Measurements from ENCODE around the gene MINDY2.

- TF ChIP-seq CTCF (IDR thresholded peaks at IDR 0.05) (no peak), POLR2A (IDR thresholded peaks at IDR 0.05) (no peak)
Measured at GRCh38 chr15:58766290-58766689, 4.8 kb upstream of the MINDY2 start.
